ENCODE results near the gene RMDN3.

RMDN3 gene

DNA sequence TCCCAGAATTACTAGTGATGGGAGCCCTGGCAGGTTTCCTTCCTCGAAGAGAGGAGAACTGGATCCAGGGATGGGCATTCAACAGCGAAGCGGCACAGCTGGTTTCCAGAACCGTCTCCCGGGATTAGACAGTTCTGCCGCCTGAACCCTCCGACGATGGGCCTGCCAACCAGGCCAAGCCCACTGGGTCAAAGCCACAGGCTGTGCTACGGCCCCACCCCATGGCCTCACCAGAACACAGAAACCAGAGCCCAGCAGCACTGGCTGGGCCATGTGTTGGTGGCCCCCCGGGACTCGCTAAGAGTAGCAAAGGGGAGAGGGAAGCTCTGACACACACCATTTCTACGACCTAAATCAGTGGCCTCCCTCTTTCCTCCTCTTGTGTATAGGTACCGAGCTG, 17.0 kb upstream of the RMDN3 start:
- DNase-seq, result no peak

DNA sequence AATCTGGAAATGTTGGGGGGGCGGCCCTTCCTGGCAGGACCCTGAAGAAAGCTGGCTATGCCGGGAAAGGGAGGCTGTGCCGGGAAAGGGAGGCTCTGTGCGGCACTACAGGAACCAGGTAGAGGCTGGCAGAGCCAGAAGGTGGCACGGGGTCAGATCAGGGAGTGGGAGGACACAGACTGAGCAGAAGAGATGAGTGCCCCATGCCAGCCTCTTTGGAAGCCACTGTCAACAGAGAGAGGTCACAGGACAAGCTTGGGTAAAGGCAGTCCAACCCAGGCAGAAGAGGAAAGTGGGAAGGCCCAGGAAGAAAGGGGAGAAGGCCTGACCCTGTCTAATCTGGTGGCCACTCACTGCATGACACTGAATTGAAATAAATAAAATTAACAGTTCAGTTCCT, 16.2 kb upstream of the RMDN3 start:
- DNase-seq, result no peak

DNA sequence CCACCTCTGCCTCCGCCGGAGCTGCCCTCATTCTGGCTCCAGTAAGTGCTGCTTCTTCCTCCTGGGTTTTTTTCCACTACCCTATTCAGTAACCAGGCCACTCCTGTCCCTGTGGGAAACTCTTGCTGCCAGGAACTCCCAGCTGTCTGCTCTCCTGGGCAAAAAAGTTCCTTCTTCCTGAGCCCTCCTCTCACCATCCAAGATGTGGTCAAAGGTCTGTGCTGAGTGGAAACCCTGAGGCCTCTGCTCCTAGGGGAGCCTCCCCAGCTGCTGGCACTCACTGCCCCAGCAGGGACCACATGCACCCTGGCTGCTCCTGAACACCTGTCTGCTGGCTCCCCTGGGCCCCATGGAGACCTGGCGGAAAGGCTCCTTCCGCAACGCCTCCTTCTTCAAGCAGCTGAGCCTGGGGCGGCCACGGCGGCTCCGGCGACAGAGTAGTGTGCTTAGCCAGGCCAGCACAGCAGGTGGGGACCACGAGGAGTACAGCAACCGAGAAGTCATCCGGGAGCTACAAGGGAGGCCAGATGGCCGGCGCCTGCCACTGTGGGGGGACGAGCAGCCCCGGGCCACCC, 15.2 kb upstream of the RMDN3 start:
- DNase-seq, result no peak

GRCh38 chr15:40769274-40770146, 14.5 kb upstream of the RMDN3 start, which contains the start of gene C15orf62:
C15orf62 (plus strand) TSS chr15:40769980; CDS start chr15:40770496, 516 bp downstream.
- no peak for DNase-seq

- DNase-seq, result no peak
These were observed 13.6 kb upstream of the RMDN3 start for GRCh38 chr15:40768521-40769273.

- no peak for DNase-seq
These were observed 12.9 kb upstream of the RMDN3 start for GRCh38 chr15:40767838-40768500.

DNA sequence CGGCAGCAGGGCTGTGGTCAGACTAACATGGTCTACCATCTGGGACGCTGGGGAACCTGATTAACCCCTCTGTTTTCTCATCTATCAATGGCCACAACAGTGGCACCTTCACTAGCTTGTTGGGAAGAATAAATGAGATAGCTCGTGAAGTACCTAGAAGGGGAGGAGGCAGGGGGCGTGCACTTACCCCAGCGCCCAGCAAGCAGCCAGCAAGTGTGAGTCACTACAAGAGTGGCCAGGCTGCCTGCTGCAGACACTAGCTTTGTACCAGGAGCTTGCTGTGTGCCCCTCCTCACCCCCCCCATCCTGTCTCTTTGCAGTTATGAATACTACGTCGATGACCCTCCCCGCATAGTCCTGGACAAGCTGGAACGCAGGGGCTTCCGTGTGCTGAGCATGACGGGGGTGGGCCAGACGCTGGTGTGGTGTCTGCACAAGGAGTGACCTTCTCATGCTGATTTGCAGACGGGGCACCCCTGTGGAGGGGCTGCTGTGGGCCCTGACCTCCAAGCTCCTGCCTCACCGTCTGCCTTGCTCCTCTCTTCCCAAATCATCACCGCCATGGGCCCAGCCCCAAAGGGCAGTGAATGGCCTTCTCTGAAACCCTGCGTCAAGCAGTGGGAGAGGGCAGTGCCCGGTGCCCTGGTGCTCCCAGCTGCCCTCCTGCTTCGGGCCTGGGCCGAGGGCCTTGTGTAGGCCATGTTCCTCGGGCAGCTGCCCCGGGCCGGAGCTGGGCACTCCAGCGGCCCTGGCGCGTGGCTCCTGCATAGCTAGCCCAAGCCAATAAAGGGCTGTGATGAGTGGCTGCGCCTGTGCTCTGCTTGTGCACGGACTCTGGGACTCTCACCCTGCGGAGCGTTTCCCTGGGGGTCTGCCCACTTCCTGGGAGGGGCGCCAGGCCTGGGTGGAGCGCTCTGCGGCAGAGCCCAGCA, 12.1 kb upstream of the RMDN3 start:
- no peak for DNase-seq

DNA sequence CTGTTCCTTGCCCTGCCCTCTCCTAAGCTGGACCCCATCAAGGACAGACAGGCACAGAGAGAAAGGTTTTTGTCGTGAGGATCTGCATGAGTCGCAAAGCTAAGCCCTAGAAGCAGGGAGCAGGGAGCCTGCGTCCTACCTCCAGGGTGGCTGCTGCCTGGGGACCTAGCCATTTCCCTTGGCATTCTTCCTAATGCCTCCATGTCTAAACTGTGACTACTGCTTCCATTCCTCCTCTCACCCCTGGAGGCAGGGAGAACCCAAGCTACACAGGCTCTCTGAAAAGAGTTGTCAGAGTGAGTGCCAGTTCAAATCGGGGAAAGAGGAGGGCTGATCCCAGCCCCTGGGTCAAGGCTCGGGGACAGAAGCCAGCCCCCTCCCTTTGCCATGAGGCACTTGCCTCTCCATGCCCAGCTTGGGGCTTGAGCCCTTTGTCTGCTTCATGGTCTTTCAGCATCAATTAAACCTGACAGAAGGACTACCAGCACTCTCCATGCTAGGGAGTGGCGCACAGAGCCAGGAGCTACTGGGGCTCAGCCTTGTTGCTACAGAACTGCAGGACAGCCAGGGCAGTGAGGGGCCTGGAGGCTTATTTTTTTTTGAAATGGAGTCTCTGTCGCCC, 11.3 kb upstream of the RMDN3 start:
- DNase-seq, result no peak

- DNase-seq, result no peak
These were observed 9.6 kb upstream of the RMDN3 start for GRCh38 chr15:40764629-40765103.

DNA sequence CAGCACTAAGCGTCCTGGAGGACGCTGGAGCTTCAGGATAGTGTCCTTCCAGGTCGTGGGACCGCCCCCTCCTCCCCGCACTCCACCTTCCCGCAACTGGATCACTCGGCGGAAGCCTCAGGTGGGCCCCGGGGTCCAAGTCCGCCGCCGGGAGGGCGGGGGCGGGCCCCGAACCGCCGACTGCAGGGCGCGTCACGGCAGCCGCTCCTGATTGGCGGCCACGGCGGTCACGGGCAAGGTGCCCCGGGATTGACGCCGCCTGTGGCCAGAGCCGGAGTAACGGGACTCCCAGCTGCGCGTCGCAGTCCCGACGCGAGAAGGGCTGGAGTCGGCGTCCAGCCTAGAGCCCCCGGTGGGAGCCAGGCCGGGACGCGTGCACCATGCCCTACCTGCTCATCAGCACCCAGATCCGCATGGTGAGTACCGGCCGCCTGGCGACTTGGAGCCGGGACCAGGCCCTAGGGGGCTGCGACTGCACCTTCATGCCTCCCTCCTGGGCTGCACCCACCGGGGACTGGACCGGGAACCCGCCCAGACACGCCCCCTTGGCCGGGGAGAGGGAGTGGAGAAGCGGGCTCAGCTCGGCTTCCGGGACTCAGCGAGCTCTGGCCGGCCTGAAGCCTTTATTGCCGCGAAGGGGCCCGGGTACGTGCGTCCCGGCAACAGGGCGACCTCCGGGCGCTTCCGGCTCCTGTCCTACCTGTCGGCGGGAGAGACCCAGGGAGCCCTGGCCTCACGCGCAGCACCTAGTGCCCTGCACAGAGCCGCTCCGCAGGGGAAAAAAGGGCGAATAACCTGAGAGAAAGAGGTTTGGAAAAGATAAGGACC, 9.0 kb upstream of the RMDN3 start, which contains the start of gene GCHFR:
Gene GCHFR, plus strand, starts transcription at position 268 of the 828 bp plus-strand sequence. Its CDS starts 113 bp downstream, at position 381.
- DNase-seq, result no peak

DNA sequence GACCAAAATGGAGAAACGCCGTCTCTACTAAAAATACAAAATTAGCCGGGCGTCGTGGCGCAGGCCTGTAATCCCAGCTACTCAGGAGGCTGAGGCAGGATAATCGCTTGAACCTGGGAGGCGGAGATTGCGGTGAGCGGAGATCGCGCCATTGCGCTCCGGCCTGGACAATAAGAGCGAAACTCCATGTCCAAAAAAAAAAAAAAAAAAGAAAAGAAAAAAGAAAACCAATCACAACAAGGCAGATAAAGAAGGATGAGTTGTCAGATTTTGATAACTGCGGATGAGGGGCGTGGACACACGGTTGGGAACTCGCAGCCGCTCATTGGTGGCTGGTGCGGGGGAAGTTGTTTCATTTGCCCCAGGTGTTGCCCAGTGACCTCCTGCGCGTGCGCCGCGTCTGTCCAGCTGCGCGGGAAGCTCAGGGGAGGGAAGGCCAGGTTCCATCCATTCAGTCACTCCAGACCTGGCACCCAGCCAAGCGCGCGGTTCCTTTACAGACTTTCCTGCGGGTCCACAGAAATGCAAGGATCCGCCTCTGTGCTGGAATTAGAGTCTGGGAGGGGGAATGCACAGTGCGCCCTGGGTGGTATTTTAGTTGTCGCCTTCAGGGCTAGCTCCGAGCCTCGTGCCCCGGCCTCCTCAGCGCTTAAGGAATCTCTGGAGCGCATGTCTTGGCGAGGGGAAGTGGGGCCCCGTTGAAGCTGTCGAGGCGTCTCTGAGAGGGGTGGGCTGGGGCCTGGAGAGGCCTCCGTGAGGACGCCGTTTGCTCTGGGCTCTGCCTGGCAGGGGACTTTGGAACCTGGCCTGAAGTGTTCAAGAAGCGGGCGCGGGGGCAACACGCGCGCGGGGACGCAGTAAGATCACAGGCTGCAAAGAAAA, 8.1 kb upstream of the RMDN3 start:
- no peak for DNase-seq

- no peak for DNase-seq
These were observed 4.9 kb upstream of the RMDN3 start for GRCh38 chr15:40759961-40760360.

- no peak for DNase-seq
These were observed 1.9 kb upstream of the RMDN3 start for GRCh38 chr15:40756938-40757337.

DNA sequence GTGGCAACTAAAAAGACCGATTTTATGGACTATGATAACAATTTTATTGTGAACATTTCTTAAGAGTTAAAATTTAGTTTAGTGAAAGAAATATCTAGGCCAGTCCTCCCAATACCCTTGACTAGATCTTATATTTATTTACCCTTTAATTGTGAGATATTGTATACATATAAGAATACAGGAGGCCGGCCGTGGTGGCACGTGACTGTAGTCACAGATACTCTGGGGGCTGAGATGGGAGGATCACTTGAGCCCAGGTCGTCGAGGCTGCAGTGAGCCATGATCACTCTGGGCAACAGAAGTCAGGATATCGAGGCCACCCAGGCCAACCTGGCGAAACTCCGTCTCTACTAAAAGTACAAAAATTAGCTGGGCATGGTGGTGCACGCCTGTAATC, 756 bp upstream of the RMDN3 start:
- no peak for DNase-seq

DNA sequence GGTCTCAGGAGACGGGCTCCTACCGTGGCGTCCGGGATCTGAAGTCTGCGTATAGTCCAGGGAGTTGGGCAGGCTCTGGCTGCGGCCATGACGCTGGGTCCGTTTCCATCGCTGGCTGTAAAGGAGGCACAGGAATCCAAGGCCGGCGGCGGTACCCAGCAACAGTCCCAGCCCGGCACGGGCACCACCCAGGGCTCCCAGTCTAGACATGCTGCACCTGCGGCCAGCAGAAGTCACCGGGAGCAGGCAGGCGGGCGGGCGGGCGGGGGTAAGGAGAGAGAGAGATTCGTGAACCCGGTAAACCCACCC, 526 bp downstream of the RMDN3 start:
- no peak for DNase-seq

DNA sequence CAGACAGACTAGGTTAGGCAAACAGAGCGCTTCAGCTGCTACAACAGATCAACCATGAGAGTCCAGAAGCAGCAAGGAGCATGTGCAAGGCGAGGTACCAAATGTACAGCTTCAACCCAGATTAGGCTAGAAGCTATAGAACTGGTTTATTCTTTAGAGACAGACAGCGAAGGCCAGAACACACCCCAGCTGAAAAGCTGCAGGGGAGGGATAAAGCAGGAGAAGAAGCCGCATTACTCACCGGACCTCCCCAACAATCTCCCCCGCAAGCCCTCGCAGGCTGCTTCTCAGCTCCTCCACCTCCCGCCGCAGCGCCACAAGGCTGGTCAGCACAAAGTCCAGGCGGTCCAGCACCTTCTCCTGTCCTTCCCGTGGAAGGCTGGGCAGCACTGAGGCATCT, 3.3 kb downstream of the RMDN3 start:
- no peak for DNase-seq

- DNase-seq, result no peak
These were observed 4.2 kb downstream of the RMDN3 start for GRCh38 chr15:40750885-40751284.

DNA sequence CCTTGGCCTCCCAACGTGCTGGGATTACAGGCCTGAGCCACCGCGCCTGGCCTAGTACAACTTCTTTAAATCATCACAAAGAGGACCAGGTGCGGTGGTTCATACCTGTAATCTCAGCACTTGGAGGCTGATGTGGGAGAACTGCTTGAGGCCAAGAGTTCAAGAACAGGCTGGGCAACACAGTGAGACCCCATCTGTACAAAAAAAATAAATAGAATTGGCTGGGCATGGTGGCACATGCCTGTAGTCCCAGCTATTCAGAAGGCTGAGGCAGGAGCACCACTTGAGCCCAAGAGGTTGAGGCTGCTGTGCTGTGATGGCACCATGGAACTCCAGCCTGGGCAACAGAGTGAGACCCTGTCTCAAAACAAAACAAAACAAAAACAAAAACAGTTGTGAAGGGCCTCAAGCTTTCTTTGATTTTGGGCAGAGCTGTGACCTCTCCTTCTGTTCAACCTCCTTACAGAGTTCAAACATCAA, 5.9 kb downstream of the RMDN3 start:
- no peak for DNase-seq

Data from cortex of kidney (tissue), 1 donor.